ENCODE measurements around the gene TSC2.

DNA sequence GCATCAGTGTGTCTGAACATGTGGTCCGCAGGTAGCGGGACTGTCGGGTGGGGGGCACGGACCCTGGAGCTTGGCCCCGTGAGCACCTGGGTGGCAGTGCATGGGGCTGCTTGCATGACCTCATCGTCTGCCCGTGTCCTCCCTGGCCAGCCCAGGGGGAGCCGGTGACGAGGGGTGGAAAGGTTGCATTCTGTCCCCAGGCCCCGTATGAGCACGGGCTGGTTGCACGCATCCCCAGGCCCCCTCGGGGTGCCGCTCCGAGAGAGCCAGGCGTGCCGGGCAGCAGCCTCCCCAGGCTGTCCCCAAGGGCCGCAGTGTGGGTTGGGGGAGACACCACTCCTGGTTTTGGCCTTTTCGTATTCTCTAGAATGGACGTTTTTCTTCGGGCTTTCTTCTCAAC, 29.9 kb downstream of the TSC2 start:
- TF ChIP-seq, protein P1, sequence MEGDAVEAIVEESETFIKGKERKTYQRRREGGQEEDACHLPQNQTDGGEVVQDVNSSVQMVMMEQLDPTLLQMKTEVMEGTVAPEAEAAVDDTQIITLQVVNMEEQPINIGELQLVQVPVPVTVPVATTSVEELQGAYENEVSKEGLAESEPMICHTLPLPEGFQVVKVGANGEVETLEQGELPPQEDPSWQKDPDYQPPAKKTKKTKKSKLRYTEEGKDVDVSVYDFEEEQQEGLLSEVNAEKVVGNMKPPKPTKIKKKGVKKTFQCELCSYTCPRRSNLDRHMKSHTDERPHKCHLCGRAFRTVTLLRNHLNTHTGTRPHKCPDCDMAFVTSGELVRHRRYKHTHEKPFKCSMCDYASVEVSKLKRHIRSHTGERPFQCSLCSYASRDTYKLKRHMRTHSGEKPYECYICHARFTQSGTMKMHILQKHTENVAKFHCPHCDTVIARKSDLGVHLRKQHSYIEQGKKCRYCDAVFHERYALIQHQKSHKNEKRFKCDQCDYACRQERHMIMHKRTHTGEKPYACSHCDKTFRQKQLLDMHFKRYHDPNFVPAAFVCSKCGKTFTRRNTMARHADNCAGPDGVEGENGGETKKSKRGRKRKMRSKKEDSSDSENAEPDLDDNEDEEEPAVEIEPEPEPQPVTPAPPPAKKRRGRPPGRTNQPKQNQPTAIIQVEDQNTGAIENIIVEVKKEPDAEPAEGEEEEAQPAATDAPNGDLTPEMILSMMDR (IDR thresholded peaks at IDR 0.05; ENCODE audit: low read length) = no peak
- TF ChIP-seq EZH2 (IDR thresholded peaks at IDR 0.05; ENCODE audit: borderline replicate concordance, low read length) = no peak
